Measurements from ENCODE around the gene ARX. TPM values are rescaled to one million over a fixed set of nuclear protein-coding genes. Genes with fewer than 3 reads are reported as not detected.

ARX gene
- total RNA-seq, 4 donors from 2014 or later, result not detected

GRCh38 chrX:25005034-25005381 is 10.8 kb downstream of the ARX start:
- TF ChIP-seq CTCF (IDR thresholded peaks at IDR 0.05; ENCODE audit: low read depth), result no peak

DNA sequence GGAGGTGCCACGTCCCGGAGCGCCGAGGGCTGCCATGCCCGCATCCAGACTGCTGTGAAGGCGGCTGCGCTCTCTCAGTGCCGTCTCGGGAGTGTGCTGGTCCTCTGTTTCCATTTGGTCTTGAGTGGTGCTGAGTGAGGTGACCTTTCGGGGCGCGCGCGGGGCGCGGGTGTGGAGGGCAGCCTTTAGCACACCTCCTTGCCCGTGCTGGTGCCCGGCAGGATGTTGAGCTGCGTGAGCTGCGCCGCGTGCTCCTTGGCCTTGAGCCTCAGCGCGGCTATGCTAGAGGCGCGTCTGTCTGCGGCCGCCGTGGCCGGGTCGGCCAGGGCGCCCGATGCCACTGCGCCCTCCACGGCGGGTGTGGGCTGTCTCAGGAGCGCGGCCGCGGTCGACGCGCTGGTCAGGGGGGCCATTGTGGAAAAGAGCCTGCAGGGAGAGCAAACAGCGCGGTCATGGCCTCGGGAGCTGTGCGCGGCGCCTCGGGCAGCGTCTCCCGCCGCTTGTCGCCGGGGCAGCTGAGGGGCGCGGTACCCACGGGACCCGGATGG is 11.2 kb downstream of the ARX start:
- no peak for TF ChIP-seq CTCF (IDR thresholded peaks at IDR 0.05; ENCODE audit: low read depth)

DNA sequence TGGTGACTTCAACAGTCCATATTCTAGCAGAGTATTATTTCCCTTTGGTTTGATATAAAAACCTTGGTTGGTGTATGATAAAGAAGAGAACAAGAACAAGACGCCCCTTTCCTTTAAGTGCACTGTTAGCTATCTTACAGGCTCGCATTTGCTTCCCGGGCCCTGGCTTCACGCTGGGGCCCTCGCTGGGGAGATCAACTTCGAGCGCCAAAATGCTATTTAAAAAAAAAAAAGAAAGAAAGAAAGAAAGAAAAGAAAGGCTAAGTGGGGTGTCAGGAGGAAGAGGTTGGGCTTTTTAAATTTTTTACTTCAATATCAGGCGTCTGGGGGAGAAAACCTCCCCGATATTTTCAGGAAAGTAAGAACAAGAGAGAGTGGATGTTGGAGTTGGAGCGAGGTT is 11.7 kb downstream of the ARX start:
- TF ChIP-seq CTCF (IDR thresholded peaks at IDR 0.05; ENCODE audit: low read depth), result no peak

- no peak for TF ChIP-seq CTCF (IDR thresholded peaks at IDR 0.05; ENCODE audit: low read depth)
Measured at GRCh38 chrX:25003066-25003849, 12.5 kb downstream of the ARX start.

DNA sequence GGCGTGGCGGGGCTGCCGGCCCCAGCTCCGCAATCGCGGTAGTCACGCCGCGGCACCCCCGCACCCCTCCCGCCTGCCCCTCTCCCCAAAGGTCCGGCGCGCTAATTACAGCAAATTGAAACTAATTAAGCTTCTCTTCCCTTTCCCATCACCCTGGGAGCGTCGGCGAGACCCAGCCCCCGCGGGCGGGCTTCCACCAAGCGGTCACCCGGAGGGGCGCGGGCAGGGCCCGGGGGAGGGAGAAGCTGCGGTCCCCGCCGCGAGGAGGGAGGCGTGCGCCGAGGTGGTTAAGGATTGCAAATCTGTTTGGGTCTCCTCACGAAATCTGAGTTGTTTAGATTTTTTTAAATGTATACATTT is 13.1 kb downstream of the ARX start:
- TF ChIP-seq CTCF (IDR thresholded peaks at IDR 0.05; ENCODE audit: low read depth), result no peak

DNA sequence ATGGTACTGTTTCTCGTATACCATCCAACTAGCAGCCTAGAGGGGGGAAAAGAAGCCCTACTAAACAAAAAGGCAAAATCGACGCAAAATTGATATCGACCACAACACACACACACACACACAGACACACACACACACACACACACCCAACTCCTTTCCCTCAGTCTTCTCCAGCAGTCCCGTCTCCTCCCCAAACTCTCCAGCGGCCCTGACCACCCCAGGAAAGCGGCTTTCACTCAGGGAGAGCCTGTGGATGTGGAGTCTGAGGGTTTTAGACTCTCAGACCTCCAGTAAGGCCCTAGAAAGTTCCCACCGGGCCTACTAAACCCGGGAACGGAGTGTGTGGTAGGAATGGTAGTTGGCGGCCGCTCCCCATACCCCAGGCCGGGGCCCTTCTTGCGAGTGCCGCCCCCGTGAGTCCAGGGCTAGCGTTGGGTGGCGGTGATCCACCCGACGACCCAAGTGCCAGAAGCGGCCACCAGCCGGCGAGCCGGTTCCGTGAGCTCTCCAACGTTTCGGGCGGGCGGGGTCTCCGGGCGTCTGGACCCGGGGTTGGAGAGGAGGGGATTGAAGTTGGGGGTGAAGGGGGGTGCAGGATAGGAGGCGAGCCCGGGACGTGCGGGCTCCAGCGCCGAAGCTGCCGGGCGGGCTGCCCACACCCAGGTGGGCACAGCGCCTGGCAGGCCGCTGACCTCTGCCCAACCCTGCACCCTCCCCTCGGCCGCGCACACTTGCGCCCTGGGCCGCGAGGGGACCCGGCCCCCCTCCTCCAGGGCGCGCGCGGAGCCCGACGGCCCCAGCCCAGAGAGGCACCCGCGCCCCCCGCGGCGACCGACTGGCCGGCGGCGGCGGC is 13.7 kb downstream of the ARX start:
- no peak for TF ChIP-seq CTCF (IDR thresholded peaks at IDR 0.05; ENCODE audit: low read depth)

DNA sequence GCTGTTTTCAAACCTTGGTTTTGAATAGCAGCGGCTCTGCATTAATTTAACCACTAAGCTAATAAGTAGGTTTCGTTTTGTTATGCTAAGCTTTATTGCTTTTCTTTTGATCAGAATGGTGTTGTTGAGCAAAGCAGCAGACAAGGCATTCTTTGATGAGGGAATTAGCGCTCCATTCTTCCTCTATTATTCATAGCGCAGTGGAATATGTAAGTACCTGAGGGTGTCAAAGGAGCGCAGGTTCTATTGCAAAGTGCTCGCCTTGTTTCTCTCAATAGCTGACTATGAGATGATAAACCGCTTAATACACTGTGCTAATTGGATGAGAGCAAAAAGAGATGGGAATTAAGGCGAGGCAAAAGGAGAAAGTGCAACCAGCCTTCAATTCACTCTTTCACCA is 16.3 kb downstream of the ARX start:
- TF ChIP-seq CTCF (IDR thresholded peaks at IDR 0.05; ENCODE audit: low read depth), result no peak

Data from subcutaneous adipose tissue (tissue), 4 donors.